Caco-2 (cell line): ENCODE measurements around the gene MFAP1. TPM values are rescaled to one million over a fixed set of nuclear protein-coding genes. Genes with fewer than 3 reads are reported as not detected.
"Not testable (repeated sequence)": the region's sequence is repeated elsewhere in the genome, so short reads cannot be mapped to it uniquely, and the experiment has no call there.

Experiments used
- BruUV-seq: library from RNA; stranded (reverse); fragments of 400-500 nt; replicated peaks from 2 replicates; lab custom pipeline; 2021; lab: Mats Ljungman, UMichigan
- CTCF ChIA-PET: fragments of 300-600 bp; sonication (Branson Sonifier 250); formaldehyde crosslinking; loops from one replicate; lab custom pipeline; 2022; ENCODE audit warnings: antibody characterized with exemption; lab: Charles Lee
- POLR2A ChIA-PET: fragments of 300-600 bp; sonication (Branson Sonifier 250); formaldehyde crosslinking; loops from one replicate; lab custom pipeline; 2022; ENCODE audit warnings: antibody characterized with exemption; lab: Charles Lee
- DNase-seq, 2 experiments: peaks; one replicate each; pipeline versions ENCODE4 v3.0.0 to v3.0.0-alpha.2; 2020 to 2022
- H3K27me3 ChIP-seq: replicated peaks from 2 replicates; pipeline ENCODE4 v1.6.0; 2011; ENCODE audit warnings: low read length; ENCODE audit not compliant: control insufficient read depth, insufficient read depth
- H3K36me3 ChIP-seq: 2 replicates; pipeline ENCODE4 v1.5.1; 2011; ENCODE audit warnings: low read length; ENCODE audit not compliant: control insufficient read depth, insufficient read depth
- H3K4me1 ChIP-seq: fragments of 250-450 bp; sonication (Bioruptor Pico); 2 replicates; pipeline ENCODE4 v1.5.1; 2020; ENCODE audit warnings: mild to moderate bottlenecking
- H3K4me3 ChIP-seq: 2 replicates; pipeline ENCODE4 v1.5.1; 2011; ENCODE audit warnings: low read depth, mild to moderate bottlenecking, control low read depth, low read length
- H3K9me3 ChIP-seq: fragments of 250-450 bp; sonication (Bioruptor Pico); 2 replicates; pipeline ENCODE4 v1.5.1; 2020; ENCODE audit warnings: mild to moderate bottlenecking, moderate library complexity
- H3K27ac Mint-ChIP-seq: one replicate; pipeline ENCODE4 v1.8.0; 2022; ENCODE audit warnings: mixed read lengths; ENCODE audit not compliant: unreplicated experiment
- H3K27me3 Mint-ChIP-seq: one replicate; pipeline ENCODE4 v1.8.0; 2022; ENCODE audit warnings: mixed read lengths; ENCODE audit not compliant: insufficient read depth, unreplicated experiment
- H3K36me3 Mint-ChIP-seq: one replicate; pipeline ENCODE4 v1.8.0; 2022; ENCODE audit warnings: mild to moderate bottlenecking, mixed read lengths; ENCODE audit not compliant: insufficient read depth, unreplicated experiment
- H3K4me1 Mint-ChIP-seq: one replicate; pipeline ENCODE4 v1.8.0; 2022; ENCODE audit warnings: low read depth, mixed read lengths; ENCODE audit not compliant: unreplicated experiment
- H3K4me3 Mint-ChIP-seq: one replicate; pipeline ENCODE4 v1.8.0; 2022; ENCODE audit warnings: mild to moderate bottlenecking, moderate library complexity, mixed read lengths; ENCODE audit not compliant: unreplicated experiment
- H3K9me3 Mint-ChIP-seq: one replicate; pipeline ENCODE4 v1.8.0; 2022; ENCODE audit warnings: mixed read lengths; ENCODE audit not compliant: unreplicated experiment
- CTCF ChIP-seq, 2 experiments: fragments of 200-600 bp in 1 of 2; IDR thresholded peaks; 1 replicate in 1 of 2; 2 replicates in 1 of 2; pipeline versions ENCODE4 v1.5.1 to v1.8.0; 2011 to 2022; ENCODE audit warnings: antibody characterized with exemption in 1 of 2, control low read depth in 1 of 2, inconsistent platforms in 1 of 2, low read depth in 1 of 2, low read length in 1 of 2, mild to moderate bottlenecking in 1 of 2, moderate library complexity in 1 of 2; ENCODE audit not compliant: insufficient read depth in 1 of 2, severe bottlenecking in 1 of 2, unreplicated experiment in 1 of 2
- intact Hi-C: fragments of 100-400 bp; cut with micrococcal nuclease; formaldehyde crosslinking; loops from one replicate; pipeline ENCODE4 v1.10.0; 2022; ENCODE audit not compliant: unreplicated experiment
- total RNA-seq: library from RNA; stranded (reverse); gene quantifications from 2 replicates; pipeline ENCODE4 v1.2.3, GENCODE V29; 2022

The MFAP1 gene
- total RNA-seq, 1 experiment from 2014 or later = 37.1 TPM

- Mint-ChIP-seq H3K9me3 (no peaks in the 10 kb centered on the region), H3K27ac (no peak overlapping the region), H3K27me3 (no peaks in the 10 kb centered on the region), H3K4me3 (no peak overlapping the region), H3K4me1 (no peaks in the 10 kb centered on the region), H3K36me3 (peaks cover 65% of the 10 kb centered on the region)
- no peak overlapping the region for H3K4me3 ChIP-seq
- no peak for TF ChIP-seq CTCF (IDR thresholded peaks at IDR 0.05; ENCODE audit: insufficient read depth in 1 of 2, low read depth in 1 of 2, low read length in 1 of 2, severe bottlenecking in 1 of 2, unreplicated experiment in 1 of 2)
- H3K27me3 ChIP-seq = no peaks in the 10 kb centered on the region
- no TSS peak for BruUV-seq
- H3K9me3 ChIP-seq = no peaks in the 10 kb centered on the region
- no peaks in the 10 kb centered on the region for H3K4me1 ChIP-seq
- no peaks in the 10 kb centered on the region for H3K36me3 ChIP-seq
- DNase-seq = no peak
- intact Hi-C loops = no loop called here
- ChIA-PET POLR2A (no interaction called here), CTCF (no interaction called here)
These were observed 16.0 kb downstream of the MFAP1 start for GRCh38 chr15:43808435-43808950.

- H3K4me3 ChIP-seq, H3K4me3 Mint-ChIP-seq, CTCF ChIA-PET, H3K27me3 ChIP-seq, H3K9me3 ChIP-seq, H3K27ac Mint-ChIP-seq, H3K27me3 Mint-ChIP-seq, DNase-seq, H3K9me3 Mint-ChIP-seq, BruUV-seq, intact Hi-C loops, H3K36me3 ChIP-seq, POLR2A ChIA-PET: not testable (repeated sequence)
- peaks cover 13% of the 10 kb centered on the region for H3K4me1 ChIP-seq
- H3K4me1 Mint-ChIP-seq = peaks cover 23% of the 10 kb centered on the region
- peaks cover 74% of the 10 kb centered on the region for H3K36me3 Mint-ChIP-seq
These were observed 21.8 kb downstream of the MFAP1 start for GRCh38 chr15:43802676-43803075.

- Mint-ChIP-seq H3K4me3 (peak within 1 kb of the TSS; percentile 98), H3K4me1 (peaks cover 23% of the 10 kb centered on the region), H3K27me3 (no peaks in the 10 kb centered on the region), H3K27ac (peak within 1 kb of the TSS; percentile 99), H3K9me3 (no peaks in the 10 kb centered on the region), H3K36me3 (peaks cover 71% of the 10 kb centered on the region)
- DNase-seq = peak; percentile 86 to 90
- Histone ChIP-seq H3K4me3 (peak within 1 kb of the TSS; percentile 86), H3K27me3 (no peaks in the 10 kb centered on the region), H3K4me1 (peaks cover 13% of the 10 kb centered on the region), H3K36me3 (peaks cover 4% of the 10 kb centered on the region), H3K9me3 (no peaks in the 10 kb centered on the region)
- TSS peak; percentile 12 for BruUV-seq
- ChIA-PET CTCF (no interaction called here), POLR2A (interaction anchor here (1.1 to 1.2 kb wide), 2 partner anchors 24 to 737 kb away, joined by 3 to 9 read pairs; partner anchors contain the start of genes EIF3J and MFAP1)
- no peak for TF ChIP-seq CTCF (IDR thresholded peaks at IDR 0.05; ENCODE audit: insufficient read depth in 1 of 2, low read depth in 1 of 2, low read length in 1 of 2, severe bottlenecking in 1 of 2, unreplicated experiment in 1 of 2)
- intact Hi-C loops = loop anchor here (2.0 kb wide), 1 partner anchor 24 kb away; the partner anchor contains the start of gene MFAP1
These were observed 24.0 kb downstream of the MFAP1 start, which contains the start of gene HYPK for GRCh38 chr15:43800286-43801141. Gene HYPK (plus strand): TSS chr15:43800599. CDS start chr15:43800623, 24 bp downstream.
